PFSK-1 (cell line): ENCODE results near the gene IFNA10.

Experiments used
- POLR2AphosphoS5 ChIP-seq: IDR thresholded peaks from 2 replicates; pipeline ENCODE4 v1.6.1; 2012; ENCODE audit warnings: low read depth, mild to moderate bottlenecking, control low read depth, low read length, moderate library complexity
- SIN3A ChIP-seq: IDR thresholded peaks from 2 replicates; pipeline ENCODE4 v1.6.1; 2012; ENCODE audit warnings: mild to moderate bottlenecking, low read length, moderate library complexity, borderline replicate concordance; ENCODE audit not compliant: insufficient read depth
- TF ChIP-seq, protein P1 (sequence below), 2 experiments: IDR thresholded peaks; 2 replicates each; pipeline versions ENCODE4 v1.6.1 to v1.8.0; 2011 to 2012; ENCODE audit warnings: low read depth in 2 of 2, low read length in 2 of 2, control low read depth in 1 of 2, inconsistent platforms in 1 of 2, mild to moderate bottlenecking in 1 of 2, moderate library complexity in 1 of 2; ENCODE audit not compliant: insufficient read depth in 1 of 2

DNA sequence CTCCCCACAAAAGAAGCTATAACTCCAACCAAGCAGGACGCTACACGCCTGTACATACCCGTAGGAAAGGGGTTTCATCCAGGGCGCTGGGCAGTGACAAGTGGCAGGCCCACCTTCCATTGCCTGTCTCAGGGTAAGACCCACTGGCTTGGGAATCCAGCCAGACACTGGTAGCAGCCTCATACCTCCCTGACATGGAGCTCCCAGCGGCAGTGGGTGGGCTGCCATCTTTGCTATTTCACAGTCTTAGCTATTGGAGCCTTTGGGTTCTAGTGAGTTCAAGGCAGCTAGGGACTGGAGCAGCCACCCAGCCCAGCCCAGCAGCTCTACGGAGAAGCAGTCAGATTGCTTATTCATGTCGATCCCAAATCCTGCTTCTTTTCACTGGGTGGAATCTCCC is 3.4 kb upstream of the IFNA10 start:
- TF ChIP-seq, protein P1, sequence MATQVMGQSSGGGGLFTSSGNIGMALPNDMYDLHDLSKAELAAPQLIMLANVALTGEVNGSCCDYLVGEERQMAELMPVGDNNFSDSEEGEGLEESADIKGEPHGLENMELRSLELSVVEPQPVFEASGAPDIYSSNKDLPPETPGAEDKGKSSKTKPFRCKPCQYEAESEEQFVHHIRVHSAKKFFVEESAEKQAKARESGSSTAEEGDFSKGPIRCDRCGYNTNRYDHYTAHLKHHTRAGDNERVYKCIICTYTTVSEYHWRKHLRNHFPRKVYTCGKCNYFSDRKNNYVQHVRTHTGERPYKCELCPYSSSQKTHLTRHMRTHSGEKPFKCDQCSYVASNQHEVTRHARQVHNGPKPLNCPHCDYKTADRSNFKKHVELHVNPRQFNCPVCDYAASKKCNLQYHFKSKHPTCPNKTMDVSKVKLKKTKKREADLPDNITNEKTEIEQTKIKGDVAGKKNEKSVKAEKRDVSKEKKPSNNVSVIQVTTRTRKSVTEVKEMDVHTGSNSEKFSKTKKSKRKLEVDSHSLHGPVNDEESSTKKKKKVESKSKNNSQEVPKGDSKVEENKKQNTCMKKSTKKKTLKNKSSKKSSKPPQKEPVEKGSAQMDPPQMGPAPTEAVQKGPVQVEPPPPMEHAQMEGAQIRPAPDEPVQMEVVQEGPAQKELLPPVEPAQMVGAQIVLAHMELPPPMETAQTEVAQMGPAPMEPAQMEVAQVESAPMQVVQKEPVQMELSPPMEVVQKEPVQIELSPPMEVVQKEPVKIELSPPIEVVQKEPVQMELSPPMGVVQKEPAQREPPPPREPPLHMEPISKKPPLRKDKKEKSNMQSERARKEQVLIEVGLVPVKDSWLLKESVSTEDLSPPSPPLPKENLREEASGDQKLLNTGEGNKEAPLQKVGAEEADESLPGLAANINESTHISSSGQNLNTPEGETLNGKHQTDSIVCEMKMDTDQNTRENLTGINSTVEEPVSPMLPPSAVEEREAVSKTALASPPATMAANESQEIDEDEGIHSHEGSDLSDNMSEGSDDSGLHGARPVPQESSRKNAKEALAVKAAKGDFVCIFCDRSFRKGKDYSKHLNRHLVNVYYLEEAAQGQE (IDR thresholded peaks at IDR 0.05; ENCODE audit: insufficient read depth in 1 of 2, low read depth in 2 of 2, low read length in 2 of 2): no peak
- TF ChIP-seq POLR2AphosphoS5 (no peak), SIN3A (no peak)
